Neural progenitor cell (in vitro differentiated cells): Measurements from ENCODE around the gene UGT1A7. TPM values are rescaled to one million over a fixed set of nuclear protein-coding genes. Genes with fewer than 3 reads are reported as not detected.

Experiments used
- DNase-seq: peaks from one replicate; pipeline ENCODE4 v3.0.0-alpha.2; 2016; ENCODE audit warnings: low spot score
- H2AFZ ChIP-seq: fragments of 200-600 bp; sonication (generic); replicated peaks from 2 replicates; pipeline ENCODE4 v1.6.1; 2016; ENCODE audit warnings: antibody characterized with exemption
- H3F3A ChIP-seq: fragments of 200-600 bp; sonication (generic); 2 replicates; pipeline ENCODE4 v1.6.1; 2016; ENCODE audit warnings: antibody characterized with exemption, low read depth
- H3K27ac ChIP-seq: fragments of 200-600 bp; sonication (generic); 2 replicates; pipeline ENCODE4 v1.5.1; 2016; ENCODE audit warnings: mild to moderate bottlenecking
- H3K27me3 ChIP-seq: fragments of 200-600 bp; sonication (generic); 2 replicates; pipeline ENCODE4 v1.6.1; 2016; ENCODE audit warnings: mild to moderate bottlenecking, moderate library complexity
- H3K36me3 ChIP-seq: fragments of 200-600 bp; sonication (generic); 2 replicates; pipeline ENCODE4 v1.5.1; 2016
- H3K4me1 ChIP-seq: fragments of 200-600 bp; sonication (generic); 2 replicates; pipeline ENCODE4 v1.6.1; 2016; ENCODE audit warnings: mixed run types
- H3K4me2 ChIP-seq: fragments of 200-600 bp; sonication (generic); 2 replicates; pipeline ENCODE4 v1.6.1; 2016
- H3K4me3 ChIP-seq: fragments of 200-600 bp; sonication (generic); 2 replicates; pipeline ENCODE4 v1.5.1; 2016
- H3K79me2 ChIP-seq: fragments of 200-600 bp; sonication (generic); 2 replicates; pipeline ENCODE4 v1.6.1; 2016; ENCODE audit warnings: low read depth
- H3K9ac ChIP-seq: fragments of 200-600 bp; sonication (generic); 2 replicates; pipeline ENCODE4 v1.6.1; 2016
- H3K9me3 ChIP-seq: fragments of 200-600 bp; sonication (generic); 2 replicates; pipeline ENCODE4 v1.5.1; 2016; ENCODE audit warnings: low read depth
- H4K20me1 ChIP-seq: fragments of 200-600 bp; sonication (generic); 2 replicates; pipeline ENCODE4 v1.6.1; 2016; ENCODE audit warnings: low read depth
- H3K27ac Mint-ChIP-seq: 3 replicates; pipeline ENCODE4 v1.8.0; 2021; ENCODE audit warnings: mixed read lengths
- H3K27me3 Mint-ChIP-seq: 2 replicates; pipeline ENCODE4 v1.8.0; 2022; ENCODE audit warnings: low read depth, mild to moderate bottlenecking, inconsistent platforms, moderate library complexity, mixed read lengths; ENCODE audit not compliant: insufficient read depth
- H3K36me3 Mint-ChIP-seq: 3 replicates; pipeline ENCODE4 v1.8.0; 2021; ENCODE audit warnings: mixed read lengths
- H3K4me1 Mint-ChIP-seq: 3 replicates; pipeline ENCODE4 v1.8.0; 2021; ENCODE audit warnings: mixed read lengths
- H3K4me3 Mint-ChIP-seq: 3 replicates; pipeline ENCODE4 v1.8.0; 2021; ENCODE audit warnings: mild to moderate bottlenecking, moderate library complexity, mixed read lengths
- H3K9me3 Mint-ChIP-seq: 3 replicates; pipeline ENCODE4 v1.8.0; 2020; ENCODE audit warnings: mixed read lengths
- CTCF ChIP-seq: fragments of 200-600 bp; sonication (generic); IDR thresholded peaks from 2 replicates; pipeline ENCODE4 v1.5.1; 2017; ENCODE audit warnings: antibody characterized with exemption, mild to moderate bottlenecking
- EZH2 ChIP-seq: fragments of 200-600 bp; sonication (generic); IDR thresholded peaks from 2 replicates; pipeline ENCODE4 v1.6.1; 2017; ENCODE audit warnings: antibody characterized with exemption, mild to moderate bottlenecking, moderate library complexity
- EZH2phosphoT487 ChIP-seq: fragments of 200-600 bp; sonication (generic); IDR thresholded peaks from 2 replicates; pipeline ENCODE4 v1.6.1; 2017; ENCODE audit warnings: antibody characterized with exemption
- total RNA-seq: library from RNA; depleted of rRNA; stranded (reverse); fragments of >200 nt; gene quantifications from 2 replicates; pipeline ENCODE4 v1.2.3, GENCODE V29; 2015; ENCODE audit warnings: low replicate concordance

Gene UGT1A7
- total RNA-seq, 1 donor from 2014 or later, result not detected

- no peak within 1 kb of the TSS for H3K4me3 ChIP-seq
- H3K4me1 ChIP-seq, result no peaks in the 10 kb centered on the region
- H3K4me3 Mint-ChIP-seq, result no peak within 1 kb of the TSS
Measured at GRCh38 chr2:233671290-233672161, 10.2 kb upstream of the UGT1A7 start, which contains the start of gene UGT1A9. UGT1A9 (plus strand) TSS chr2:233671898; CDS start chr2:233671935, 37 bp downstream.

GRCh38 chr2:233672886-233673285, 8.8 kb upstream of the UGT1A7 start:
- Mint-ChIP-seq H3K4me1 (no peaks in the 10 kb centered on the region), H3K4me3 (no peak overlapping the region), H3K27ac (no peak overlapping the region), H3K36me3 (no peaks in the 10 kb centered on the region), H3K9me3 (no peaks in the 10 kb centered on the region), H3K27me3 (peaks cover 2% of the 10 kb centered on the region)
- TF ChIP-seq EZH2phosphoT487 (no peak), EZH2 (no peak), CTCF (no peak)
- H3K36me3 ChIP-seq, result no peaks in the 10 kb centered on the region
- no peak overlapping the region for H3K27ac ChIP-seq
- DNase-seq, result no peak
- H2AFZ ChIP-seq, result no peak overlapping the region
- H3K4me1 ChIP-seq, result no peaks in the 10 kb centered on the region
- H3K4me3 ChIP-seq, result no peak overlapping the region
- no peak overlapping the region for H3K9ac ChIP-seq
- no peaks in the 10 kb centered on the region for H3F3A ChIP-seq
- H4K20me1 ChIP-seq, result no peaks in the 10 kb centered on the region
- no peaks in the 10 kb centered on the region for H3K79me2 ChIP-seq
- H3K4me2 ChIP-seq, result no peak overlapping the region
- H3K27me3 ChIP-seq, result no peaks in the 10 kb centered on the region
- H3K9me3 ChIP-seq, result no peaks in the 10 kb centered on the region

More at GRCh38 chr2:233671290-233672161, 10.2 kb upstream of the UGT1A7 start, which contains the start of gene UGT1A9:
- DNase-seq, result no peak
- H3K9ac ChIP-seq, result no peak within 1 kb of the TSS
- H3K27ac Mint-ChIP-seq, result no peak within 1 kb of the TSS
- H3K4me1 Mint-ChIP-seq, result no peaks in the 10 kb centered on the region
- H4K20me1 ChIP-seq, result no peaks in the 10 kb centered on the region
- H3F3A ChIP-seq, result no peaks in the 10 kb centered on the region
- H3K9me3 ChIP-seq, result no peaks in the 10 kb centered on the region
- H3K79me2 ChIP-seq, result no peaks in the 10 kb centered on the region
- H3K4me2 ChIP-seq, result no peak within 1 kb of the TSS
- no peaks in the 10 kb centered on the region for H3K9me3 Mint-ChIP-seq
- no peaks in the 10 kb centered on the region for H3K27me3 ChIP-seq
- H3K36me3 Mint-ChIP-seq, result no peaks in the 10 kb centered on the region
- H3K27me3 Mint-ChIP-seq, result peaks cover 2% of the 10 kb centered on the region
- TF ChIP-seq EZH2, result no peak
- TF ChIP-seq EZH2phosphoT487, result no peak
- no peaks in the 10 kb centered on the region for H3K36me3 ChIP-seq
- no peak within 1 kb of the TSS for H2AFZ ChIP-seq
- no peak within 1 kb of the TSS for H3K27ac ChIP-seq

- no peak overlapping the region for H3K9ac ChIP-seq
- Mint-ChIP-seq H3K4me1 (no peaks in the 10 kb centered on the region), H3K27me3 (peaks cover 2% of the 10 kb centered on the region), H3K4me3 (no peak overlapping the region), H3K9me3 (no peaks in the 10 kb centered on the region), H3K36me3 (no peaks in the 10 kb centered on the region), H3K27ac (no peak overlapping the region)
- H3K79me2 ChIP-seq, result no peaks in the 10 kb centered on the region
- DNase-seq, result no peak
- H3F3A ChIP-seq, result no peaks in the 10 kb centered on the region
- H3K27ac ChIP-seq, result no peak overlapping the region
- no peak overlapping the region for H3K4me3 ChIP-seq
- H4K20me1 ChIP-seq, result no peaks in the 10 kb centered on the region
- TF ChIP-seq EZH2 (no peak), EZH2phosphoT487 (no peak), CTCF (no peak)
- H3K4me2 ChIP-seq, result no peak overlapping the region
- H3K4me1 ChIP-seq, result no peaks in the 10 kb centered on the region
- no peaks in the 10 kb centered on the region for H3K9me3 ChIP-seq
- no peaks in the 10 kb centered on the region for H3K27me3 ChIP-seq
- no peaks in the 10 kb centered on the region for H3K36me3 ChIP-seq
- H2AFZ ChIP-seq, result no peak overlapping the region
Measured at GRCh38 chr2:233673896-233674295, 7.8 kb upstream of the UGT1A7 start.

- Mint-ChIP-seq H3K4me1 (no peaks in the 10 kb centered on the region), H3K9me3 (no peaks in the 10 kb centered on the region), H3K27me3 (peaks cover 2% of the 10 kb centered on the region), H3K4me3 (no peak overlapping the region), H3K36me3 (no peaks in the 10 kb centered on the region), H3K27ac (no peak overlapping the region)
- H3K27me3 ChIP-seq, result no peaks in the 10 kb centered on the region
- DNase-seq, result no peak
- no peaks in the 10 kb centered on the region for H3K36me3 ChIP-seq
- no peaks in the 10 kb centered on the region for H4K20me1 ChIP-seq
- no peak overlapping the region for H3K4me2 ChIP-seq
- no peak overlapping the region for H3K9ac ChIP-seq
- H2AFZ ChIP-seq, result no peak overlapping the region
- H3K79me2 ChIP-seq, result no peaks in the 10 kb centered on the region
- no peak overlapping the region for H3K4me3 ChIP-seq
- H3K4me1 ChIP-seq, result no peaks in the 10 kb centered on the region
- no peaks in the 10 kb centered on the region for H3F3A ChIP-seq
- H3K27ac ChIP-seq, result no peak overlapping the region
- TF ChIP-seq CTCF (no peak), EZH2phosphoT487 (no peak), EZH2 (no peak)
- no peaks in the 10 kb centered on the region for H3K9me3 ChIP-seq
Measured at GRCh38 chr2:233674314-233674713, 7.4 kb upstream of the UGT1A7 start.
